ENCODE data around the gene GPS2. TPM values are rescaled to one million over a fixed set of nuclear protein-coding genes. Genes with fewer than 3 reads are reported as not detected.
A peak's percentile ranks its signal among the peaks of the same experiment; 100 is the strongest.

GPS2 gene
- total RNA-seq, 1 donor from 2014 or later: 59.0 TPM

- Mint-ChIP-seq H3K27me3 (ENCODE audit: insufficient read depth) (no peaks in the 10 kb centered on the region), H3K36me3 (ENCODE audit: low read depth) (peaks cover 58% of the 10 kb centered on the region), H3K27ac (peak overlapping the region; percentile 26), H3K4me3 (peak overlapping the region; percentile 89), H3K4me1 (ENCODE audit: low read depth) (peaks cover 49% of the 10 kb centered on the region), H3K9me3 (no peaks in the 10 kb centered on the region)
- DNase-seq (ENCODE audit: low spot score): no peak
- intact Hi-C loops (cut with micrococcal nuclease): no loop called here
Observed at GRCh38 chr17:7311110-7311705, 4.0 kb downstream of the GPS2 start.

- Mint-ChIP-seq H3K27ac (peak overlapping the region; percentile 90), H3K27me3 (ENCODE audit: insufficient read depth) (no peaks in the 10 kb centered on the region), H3K4me1 (ENCODE audit: low read depth) (peaks cover 48% of the 10 kb centered on the region), H3K9me3 (no peaks in the 10 kb centered on the region), H3K4me3 (peak overlapping the region; percentile 89), H3K36me3 (ENCODE audit: low read depth) (peaks cover 54% of the 10 kb centered on the region)
- no peak for DNase-seq (ENCODE audit: low spot score)
- intact Hi-C loops (cut with micrococcal nuclease): loop anchor here (5.0 kb wide), 4 partner anchors 148 to 548 kb away; partner anchors contain the start of genes CYB5D1, NAA38, SLC16A13 and TMEM88
Observed at GRCh38 chr17:7309628-7310027, 5.5 kb downstream of the GPS2 start.

- H3K4me1 Mint-ChIP-seq (ENCODE audit: low read depth): peaks cover 40% of the 10 kb centered on the region
- DNase-seq (ENCODE audit: low spot score): peak; percentile 80
- intact Hi-C loops (cut with micrococcal nuclease): loop anchor here (1.0 to 5.0 kb wide), 5 partner anchors 90 to 548 kb away; partner anchors contain the start of genes ACADVL, CYB5D1, DLG4 and NAA38
- H3K27me3 Mint-ChIP-seq (ENCODE audit: insufficient read depth): peaks cover 4% of the 10 kb centered on the region
- H3K9me3 Mint-ChIP-seq: no peaks in the 10 kb centered on the region
- H3K4me3 Mint-ChIP-seq: peak overlapping the region; percentile 89
- H3K27ac Mint-ChIP-seq: peak overlapping the region; percentile 90
- H3K36me3 Mint-ChIP-seq (ENCODE audit: low read depth): peaks cover 48% of the 10 kb centered on the region
Observed at GRCh38 chr17:7308625-7309433, 6.3 kb downstream of the GPS2 start.

GRCh38 chr17:7307686-7308624, 7.2 kb downstream of the GPS2 start:
- H3K4me3 Mint-ChIP-seq: peak overlapping the region; percentile 94
- H3K27me3 Mint-ChIP-seq (ENCODE audit: insufficient read depth): peaks cover 4% of the 10 kb centered on the region
- H3K27ac Mint-ChIP-seq: peak overlapping the region; percentile 100
- H3K36me3 Mint-ChIP-seq (ENCODE audit: low read depth): peaks cover 41% of the 10 kb centered on the region
- peaks cover 32% of the 10 kb centered on the region for H3K4me1 Mint-ChIP-seq (ENCODE audit: low read depth)
- intact Hi-C loops (cut with micrococcal nuclease): loop anchor here (1.0 to 5.0 kb wide), 17 partner anchors 7 to 549 kb away; partner anchors contain the start of genes ACADVL, CYB5D1, DLG4 and ELP5
- no peaks in the 10 kb centered on the region for H3K9me3 Mint-ChIP-seq
- peak; percentile 50 for DNase-seq (ENCODE audit: low spot score)

- Mint-ChIP-seq H3K4me3 (peak within 1 kb of the TSS; percentile 94), H3K27me3 (ENCODE audit: insufficient read depth) (peaks cover 4% of the 10 kb centered on the region), H3K4me1 (ENCODE audit: low read depth) (peaks cover 24% of the 10 kb centered on the region), H3K9me3 (no peaks in the 10 kb centered on the region), H3K36me3 (ENCODE audit: low read depth) (peaks cover 33% of the 10 kb centered on the region), H3K27ac (peak within 1 kb of the TSS; percentile 100)
- intact Hi-C loops (cut with micrococcal nuclease): loop anchor here (1.0 to 5.0 kb wide), 16 partner anchors 8 to 550 kb away; partner anchors contain the start of genes CYB5D1, ELP5, GPS2 and NAA38
- peak; percentile 99 for DNase-seq (ENCODE audit: low spot score)
Observed at GRCh38 chr17:7306911-7307685, 8.1 kb downstream of the GPS2 start, which contains the start of gene EIF5A. EIF5A (plus strand) TSS chr17:7307628; CDS start chr17:7309636, 2,008 bp downstream.

GRCh38 chr17:7304179-7304578, 11.0 kb downstream of the GPS2 start:
- intact Hi-C loops (cut with micrococcal nuclease): no loop called here
- peaks cover 6% of the 10 kb centered on the region for H3K36me3 Mint-ChIP-seq (ENCODE audit: low read depth)
- H3K27me3 Mint-ChIP-seq (ENCODE audit: insufficient read depth): peaks cover 6% of the 10 kb centered on the region
- peaks cover 4% of the 10 kb centered on the region for H3K4me1 Mint-ChIP-seq (ENCODE audit: low read depth)
- H3K27ac Mint-ChIP-seq: no peak overlapping the region
- no peak overlapping the region for H3K4me3 Mint-ChIP-seq
- no peaks in the 10 kb centered on the region for H3K9me3 Mint-ChIP-seq
- DNase-seq (ENCODE audit: low spot score): no peak

GRCh38 chr17:7296189-7296861, 18.8 kb downstream of the GPS2 start:
- peak; percentile 63 for DNase-seq (ENCODE audit: low spot score)
- Mint-ChIP-seq H3K4me1 (ENCODE audit: low read depth) (peaks cover 16% of the 10 kb centered on the region), H3K4me3 (peak overlapping the region; percentile 22), H3K9me3 (no peaks in the 10 kb centered on the region), H3K36me3 (ENCODE audit: low read depth) (no peaks in the 10 kb centered on the region), H3K27me3 (ENCODE audit: insufficient read depth) (peaks cover 34% of the 10 kb centered on the region), H3K27ac (no peak overlapping the region)
- intact Hi-C loops (cut with micrococcal nuclease): loop anchor here (1.0 to 5.0 kb wide), 6 partner anchors 11 to 250 kb away; partner anchors contain the start of genes EIF5A and ELP5

- no peak for DNase-seq (ENCODE audit: low spot score)
- H3K27ac Mint-ChIP-seq: no peak overlapping the region
- H3K9me3 Mint-ChIP-seq: no peaks in the 10 kb centered on the region
- H3K36me3 Mint-ChIP-seq (ENCODE audit: low read depth): no peaks in the 10 kb centered on the region
- H3K4me3 Mint-ChIP-seq: peak overlapping the region; percentile 79
- peaks cover 38% of the 10 kb centered on the region for H3K27me3 Mint-ChIP-seq (ENCODE audit: insufficient read depth)
- intact Hi-C loops (cut with micrococcal nuclease): loop anchor here (1.0 to 5.0 kb wide), 6 partner anchors 12 to 249 kb away; partner anchors contain the start of genes EIF5A and ELP5
- peaks cover 16% of the 10 kb centered on the region for H3K4me1 Mint-ChIP-seq (ENCODE audit: low read depth)
Observed at GRCh38 chr17:7295230-7296180, 19.7 kb downstream of the GPS2 start.

- H3K4me1 Mint-ChIP-seq (ENCODE audit: low read depth): peaks cover 16% of the 10 kb centered on the region
- H3K27me3 Mint-ChIP-seq (ENCODE audit: insufficient read depth): peaks cover 37% of the 10 kb centered on the region
- H3K9me3 Mint-ChIP-seq: no peaks in the 10 kb centered on the region
- intact Hi-C loops (cut with micrococcal nuclease): loop anchor here (5.0 kb wide), 1 partner anchor 157 kb away; no protein-coding TSS in a partner anchor
- peak within 1 kb of the TSS; percentile 79 for H3K4me3 Mint-ChIP-seq
- no peaks in the 10 kb centered on the region for H3K36me3 Mint-ChIP-seq (ENCODE audit: low read depth)
- H3K27ac Mint-ChIP-seq: no peak within 1 kb of the TSS
- DNase-seq (ENCODE audit: low spot score): peak; percentile 76
Observed at GRCh38 chr17:7294614-7295153, 20.5 kb downstream of the GPS2 start, which contains the start of gene YBX2. YBX2 (minus strand) TSS chr17:7294639; CDS start chr17:7294500, 139 bp downstream.
